ENCODE data around the gene SLC22A3.
"Not testable (repeated sequence)": the region's sequence is repeated elsewhere in the genome, so short reads cannot be mapped to it uniquely, and the experiment has no call there.

Gene SLC22A3

GRCh38 chr6:160387916-160388643 is 39.9 kb downstream of the SLC22A3 start:
- H3K27ac ChIP-seq, result no peak overlapping the region
- TF ChIP-seq CTCF (conservative IDR thresholded peaks at IDR 0.05) (no peak), ZFX (IDR thresholded peaks at IDR 0.05) (no peak)

GRCh38 chr6:160388922-160389321 is 40.7 kb downstream of the SLC22A3 start:
- H3K27ac ChIP-seq, result no peak overlapping the region
- TF ChIP-seq CTCF (conservative IDR thresholded peaks at IDR 0.05) (no peak), ZFX (IDR thresholded peaks at IDR 0.05) (no peak)

GRCh38 chr6:160391419-160392116 is 43.4 kb downstream of the SLC22A3 start:
- H3K27ac ChIP-seq, result no peak overlapping the region
- no peak for TF ChIP-seq ZFX (IDR thresholded peaks at IDR 0.05)

GRCh38 chr6:160393442-160393841 is 45.3 kb downstream of the SLC22A3 start:
- H3K27ac ChIP-seq, result not testable (repeated sequence)

GRCh38 chr6:160393891-160394653 is 45.9 kb downstream of the SLC22A3 start:
- TF ChIP-seq CTCF (conservative IDR thresholded peaks at IDR 0.05) (no peak), ZFX (IDR thresholded peaks at IDR 0.05) (no peak)
- H3K27ac ChIP-seq, result no peak overlapping the region

GRCh38 chr6:160394654-160395035 is 46.5 kb downstream of the SLC22A3 start:
- TF ChIP-seq ZFX (IDR thresholded peaks at IDR 0.05) (no peak), CTCF (conservative IDR thresholded peaks at IDR 0.05) (no peak)
- H3K27ac ChIP-seq, result no peak overlapping the region

GRCh38 chr6:160395187-160395586 is 47.0 kb downstream of the SLC22A3 start:
- no peak overlapping the region for H3K27ac ChIP-seq
- TF ChIP-seq ZFX (IDR thresholded peaks at IDR 0.05), result no peak
- no peak for TF ChIP-seq CTCF (conservative IDR thresholded peaks at IDR 0.05)

- TF ChIP-seq ZFX (IDR thresholded peaks at IDR 0.05), result no peak
- no peak for TF ChIP-seq CTCF (conservative IDR thresholded peaks at IDR 0.05)
- H3K27ac ChIP-seq, result no peak overlapping the region
Observed at GRCh38 chr6:160396292-160396691, 48.1 kb downstream of the SLC22A3 start.
